HFF-Myc (cell line): ENCODE measurements around the gene BANK1.

Experiments used
- DNase-seq: peaks from one replicate; pipeline ENCODE4 v3.0.0-alpha.2; 2011; ENCODE audit warnings: low read depth; ENCODE audit errors: extremely low read depth
- H3K4me3 ChIP-seq: replicated peaks from 2 replicates; pipeline ENCODE4 v1.5.1; 2011; ENCODE audit warnings: low read depth, mild to moderate bottlenecking, control low read depth, low read length
- CTCF ChIP-seq: IDR thresholded peaks from 2 replicates; pipeline ENCODE4 v1.5.1; 2012; ENCODE audit warnings: mild to moderate bottlenecking, low read depth, low read length, control low read depth; ENCODE audit errors: missing control alignments

BANK1 gene

GRCh38 chr4:101864660-101865059 lies 74.1 kb downstream of the BANK1 start:
- no peak for DNase-seq
- no peak overlapping the region for H3K4me3 ChIP-seq
- no peak for TF ChIP-seq CTCF

- H3K4me3 ChIP-seq: no peak overlapping the region
- DNase-seq: no peak
- TF ChIP-seq CTCF: no peak
These were observed 75.1 kb downstream of the BANK1 start for GRCh38 chr4:101865501-101866062.

GRCh38 chr4:101870874-101871273 lies 80.3 kb downstream of the BANK1 start:
- DNase-seq: no peak
- no peak overlapping the region for H3K4me3 ChIP-seq
- TF ChIP-seq CTCF: no peak

GRCh38 chr4:101871962-101872676 lies 81.6 kb downstream of the BANK1 start:
- no peak for TF ChIP-seq CTCF
- H3K4me3 ChIP-seq: no peak overlapping the region
- DNase-seq: no peak

GRCh38 chr4:101885574-101885973 lies 95.0 kb downstream of the BANK1 start:
- H3K4me3 ChIP-seq: no peak overlapping the region
- no peak for DNase-seq
- TF ChIP-seq CTCF: no peak

GRCh38 chr4:101886826-101887225 lies 96.3 kb downstream of the BANK1 start:
- DNase-seq: no peak
- H3K4me3 ChIP-seq: no peak overlapping the region
- no peak for TF ChIP-seq CTCF
